Dedifferentiated amniotic fluid mesenchymal stem cell (primary cell): ENCODE data around the gene CA14.
"Not testable (repeated sequence)": the region's sequence is repeated elsewhere in the genome, so short reads cannot be mapped to it uniquely, and the experiment has no call there.

Source experiments
- DNase-seq: peaks from one replicate; pipeline ENCODE4 v3.0.0-alpha.2; 2016; ENCODE audit errors: extremely low spot score

CA14 gene

GRCh38 chr1:150280138-150280707 is 22.6 kb downstream of the CA14 start:
- no peak for DNase-seq

GRCh38 chr1:150281221-150281757 is 23.7 kb downstream of the CA14 start:
- DNase-seq: peak; percentile 75

DNA sequence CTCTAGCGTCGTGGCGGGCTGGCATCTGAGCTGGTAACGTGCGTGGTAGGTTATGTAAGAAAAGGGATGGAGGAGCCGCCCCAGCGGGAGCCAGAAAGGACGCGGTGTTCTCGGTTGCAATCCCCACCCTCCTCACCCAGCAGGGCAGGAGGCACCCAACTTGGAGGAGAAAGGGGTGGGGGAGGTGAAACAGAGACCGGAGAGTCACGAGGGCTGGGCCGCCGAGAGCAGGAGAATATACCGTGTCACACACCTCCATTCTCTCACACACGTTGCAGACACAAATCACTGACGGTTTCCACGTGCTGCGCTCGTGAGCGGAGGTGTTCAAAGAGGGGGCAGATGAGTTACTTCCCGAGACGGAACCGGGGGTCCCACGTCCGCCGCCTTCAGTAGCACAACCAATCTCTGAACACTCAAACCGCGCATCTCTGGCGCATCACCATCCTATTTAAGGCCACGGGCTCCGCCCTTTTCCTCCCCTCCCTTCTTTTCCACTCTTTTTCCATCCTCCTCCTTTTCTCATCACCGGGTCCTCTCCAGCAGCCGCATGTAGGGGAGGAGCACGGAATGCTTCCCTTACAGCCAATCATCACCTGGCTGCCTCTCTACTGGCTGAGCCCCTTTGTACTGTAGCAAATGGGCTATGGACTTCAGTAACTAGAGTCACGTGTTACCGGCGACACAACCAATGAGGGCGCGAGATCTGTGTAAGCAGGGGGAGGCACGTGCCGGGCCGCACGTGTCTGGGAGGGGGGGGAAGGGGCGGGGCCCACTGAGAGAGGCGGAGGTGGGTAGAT is 24.4 kb downstream of the CA14 start, which contains the start of gene CIART:
TSS of gene CIART (plus strand) at position 797 of the 800 bp plus-strand sequence. CDS start 714 bp downstream, outside the sequence.
- DNase-seq: peak; percentile 99

DNA sequence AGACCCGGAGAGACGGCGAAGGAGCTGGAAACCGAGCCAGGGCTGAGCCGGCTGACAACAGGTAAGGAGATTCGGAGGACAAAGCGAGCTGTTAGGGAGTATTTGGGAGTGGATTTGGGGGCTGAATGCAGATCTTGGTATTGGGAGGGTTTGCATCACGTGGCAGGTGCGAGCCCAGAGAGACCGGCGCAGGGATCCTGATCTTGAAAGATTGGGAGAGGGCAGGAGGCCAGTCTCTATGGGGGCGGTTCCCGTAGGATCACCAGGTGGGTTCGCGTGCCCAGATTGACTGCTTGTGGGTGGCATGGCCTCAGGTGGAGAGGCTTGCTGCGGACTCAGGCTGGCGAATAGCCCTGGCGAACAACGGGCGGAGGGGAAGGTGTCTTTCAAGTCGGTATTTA is 25.0 kb downstream of the CA14 start:
- no peak for DNase-seq

- DNase-seq: no peak
Observed at GRCh38 chr1:150283260-150283659, 25.7 kb downstream of the CA14 start.

- no peak for DNase-seq
Observed at GRCh38 chr1:150288382-150288781, 30.8 kb downstream of the CA14 start.

DNA sequence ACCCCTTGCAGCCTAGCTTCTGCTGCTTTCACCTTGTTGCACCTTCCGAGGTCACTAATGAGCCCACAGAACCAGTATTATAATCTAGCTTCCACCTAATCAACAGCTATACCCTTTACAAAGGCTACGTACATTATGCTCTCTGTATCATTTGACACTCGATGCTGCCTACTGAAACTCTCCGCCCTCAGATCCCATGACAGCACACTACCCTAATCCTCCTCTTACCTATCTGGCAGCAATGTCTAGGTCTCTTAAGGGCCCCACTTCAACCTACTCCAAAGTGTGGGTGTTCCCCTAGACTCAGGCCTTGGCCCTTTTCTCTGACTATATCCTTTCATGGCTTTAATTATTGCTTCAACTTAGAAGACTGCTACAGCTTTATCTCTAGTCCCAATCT is 31.2 kb downstream of the CA14 start:
- no peak for DNase-seq

- DNase-seq: peak; percentile 94
Observed at GRCh38 chr1:150293433-150294253, 36.1 kb downstream of the CA14 start, which contains the start of gene MRPS21. TSS of gene MRPS21 (plus strand) at chr1:150293861. CDS start at chr1:150294367, 506 bp downstream.

GRCh38 chr1:150295476-150295875 is 37.9 kb downstream of the CA14 start:
- no peak for DNase-seq

- DNase-seq: no peak
Observed at GRCh38 chr1:150299716-150300115, 42.1 kb downstream of the CA14 start.

DNA sequence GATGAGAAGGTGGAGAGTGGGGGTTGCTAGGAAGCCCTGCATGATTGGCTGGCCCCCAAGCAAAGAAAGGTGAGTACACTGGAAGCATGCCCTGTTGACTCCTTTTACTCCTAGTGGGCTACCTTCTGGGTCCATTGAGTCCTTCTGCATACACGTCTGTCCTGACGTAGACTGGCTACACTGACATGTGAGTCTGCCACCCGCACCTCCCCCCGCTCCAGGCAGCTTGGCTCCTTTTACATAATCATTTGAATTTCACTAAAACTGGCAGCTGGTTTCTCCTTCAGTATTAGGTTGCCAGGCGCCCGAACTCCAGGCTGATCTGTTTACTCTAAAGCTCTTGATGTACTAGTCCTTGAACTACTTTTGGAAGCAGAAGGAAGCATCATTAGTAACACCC is 44.8 kb downstream of the CA14 start:
- DNase-seq: no peak

DNA sequence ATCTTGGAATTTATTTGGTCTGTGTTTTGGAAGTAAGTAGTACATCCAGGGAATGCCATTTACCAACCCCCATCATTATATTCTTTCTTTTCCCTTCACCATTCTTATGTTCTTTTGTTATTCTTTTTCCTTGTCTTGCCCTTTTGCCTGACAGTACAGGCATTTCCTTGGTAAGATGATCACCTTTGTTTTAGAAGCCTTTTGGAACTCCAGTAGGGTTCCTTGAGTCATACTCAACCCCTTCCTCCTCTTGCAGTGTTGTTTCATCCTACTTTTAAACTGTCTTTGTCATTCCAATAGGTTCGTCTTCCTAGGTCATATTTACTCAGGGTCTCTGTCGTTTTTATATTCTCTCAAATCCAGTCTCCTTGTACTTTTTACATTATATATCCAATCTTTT is 45.3 kb downstream of the CA14 start:
- no peak for DNase-seq

GRCh38 chr1:150308585-150308984 is 51.0 kb downstream of the CA14 start:
- DNase-seq: not testable (repeated sequence)

DNA sequence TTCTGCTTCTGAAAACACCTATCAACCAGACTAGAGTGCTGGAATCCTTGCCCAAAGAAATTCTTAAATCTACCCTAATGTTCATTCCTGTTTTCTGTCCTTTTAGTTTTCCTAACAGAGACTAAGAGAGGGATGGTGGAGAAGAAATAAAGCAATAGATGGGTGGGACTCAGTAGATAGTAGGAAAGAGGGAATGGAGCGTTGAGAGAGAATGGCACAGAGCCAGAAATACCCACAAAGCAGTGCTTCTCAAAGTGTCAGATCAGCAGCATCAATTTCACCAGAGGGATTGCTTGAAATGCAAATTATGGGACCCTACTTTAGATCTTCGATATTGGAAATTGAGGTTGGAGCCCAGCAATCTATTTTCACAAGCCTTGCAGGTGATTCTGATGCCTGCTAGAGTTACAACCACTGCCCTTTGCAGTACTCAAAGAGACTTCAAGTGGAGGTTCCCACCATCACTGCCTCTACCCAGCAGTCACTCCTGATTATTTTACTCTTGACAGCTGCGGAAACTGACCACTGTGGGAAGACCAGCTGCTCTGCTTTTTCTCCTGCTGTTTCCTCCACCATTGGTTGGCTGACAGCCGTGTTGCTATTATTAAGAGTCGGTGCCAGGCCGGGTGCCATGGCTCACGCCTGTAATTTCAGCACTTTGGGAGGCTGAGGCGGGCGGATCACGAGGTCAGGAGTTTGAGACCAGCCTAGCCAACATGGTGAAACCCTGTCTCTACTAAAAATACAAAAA is 52.4 kb downstream of the CA14 start:
- no peak for DNase-seq

GRCh38 chr1:150311762-150312161 is 54.2 kb downstream of the CA14 start:
- DNase-seq: no peak
